CD4-positive, alpha-beta T cell treated with Interferon gamma for 1 hour (primary cell): Measurements from ENCODE around the gene POPDC3.
A peak's percentile ranks its signal among the peaks of the same experiment; 100 is the strongest.

ENCODE experiments used
- DNase-seq: peaks from one replicate; pipeline ENCODE4 v3.0.0-alpha.2; 2020

Gene POPDC3

GRCh38 chr6:105136431-105137350 is 43.1 kb downstream of the POPDC3 start:
- DNase-seq, result peak; percentile 11

GRCh38 chr6:105135907-105136430 is 43.8 kb downstream of the POPDC3 start:
- no peak for DNase-seq

GRCh38 chr6:105135056-105135455 is 44.8 kb downstream of the POPDC3 start:
- no peak for DNase-seq

- no peak for DNase-seq
Measured at GRCh38 chr6:105122717-105123116, 57.1 kb downstream of the POPDC3 start.

- no peak for DNase-seq
Measured at GRCh38 chr6:105121981-105122380, 57.8 kb downstream of the POPDC3 start.

- DNase-seq, result no peak
Measured at GRCh38 chr6:105120570-105120969, 59.2 kb downstream of the POPDC3 start.

GRCh38 chr6:105116150-105116549 is 63.7 kb downstream of the POPDC3 start:
- no peak for DNase-seq

GRCh38 chr6:105113422-105113821 is 66.4 kb downstream of the POPDC3 start:
- DNase-seq, result no peak

GRCh38 chr6:105112577-105112976 is 67.2 kb downstream of the POPDC3 start:
- DNase-seq, result no peak

- no peak for DNase-seq
Measured at GRCh38 chr6:105111871-105112270, 67.9 kb downstream of the POPDC3 start.

- DNase-seq, result no peak
Measured at GRCh38 chr6:105111105-105111504, 68.7 kb downstream of the POPDC3 start.

GRCh38 chr6:105109955-105110895 is 69.6 kb downstream of the POPDC3 start:
- no peak for DNase-seq

- no peak for DNase-seq
Measured at GRCh38 chr6:105108631-105109262, 71.1 kb downstream of the POPDC3 start.
